GM12878 (cell line): Measurements from ENCODE around the gene RAC2. TPM values are rescaled to one million over a fixed set of nuclear protein-coding genes. Genes with fewer than 3 reads are reported as not detected.

Source experiments
- ATAC-seq: fragments of 200-7000 bp; cut with Tn5 transposase; 3 replicates; pipeline ENCODE4 v1.9.1; 2020; ENCODE audit warnings: mild to moderate bottlenecking, moderate library complexity
- BruUV-seq: library from RNA; stranded (reverse); fragments of 400-500 nt; replicated peaks from 2 replicates; lab custom pipeline; 2021; lab: Mats Ljungman, UMichigan
- CTCF ChIA-PET: fragments of 300-600 bp; sonication (Branson Sonifier 250); formaldehyde crosslinking; extraction: SDS; loops from one replicate; lab custom pipeline; 2021; ENCODE audit warnings: inconsistent platforms; lab: Yijun Ruan, JAX
- POLR2A ChIA-PET: fragments of 350-600 bp; formaldehyde crosslinking; extraction: SDS; loops from one replicate; lab custom pipeline; 2021; ENCODE audit warnings: inconsistent platforms; lab: Charles Lee
- RAD21 ChIA-PET: fragments of 300-600 bp; sonication (Branson Sonifier 250); formaldehyde crosslinking; loops from one replicate; lab custom pipeline; 2023; ENCODE audit warnings: antibody characterized with exemption; ENCODE audit not compliant: unreplicated experiment; lab: Charles Lee
- SMC1A ChIA-PET: fragments of 300-600 bp; sonication (Branson Sonifier 250); formaldehyde crosslinking; loops from one replicate; lab custom pipeline; 2023; ENCODE audit not compliant: unreplicated experiment, uncharacterized antibody; lab: Charles Lee
- DNase-seq: peaks from one replicate; pipeline ENCODE4 v3.0.0-alpha.2; 2011; ENCODE audit warnings: low read depth, low spot score
- FAIRE-seq: peaks from 3 replicates; lab custom pipeline; 2011; peaks lifted over from hg19 to GRCh38; lab: Jason Lieb, UNC
- H2AFZ ChIP-seq: 2 replicates; pipeline ENCODE4 v1.6.0; 2011; ENCODE audit warnings: low read depth, low read length, control low read depth; ENCODE audit not compliant: control insufficient read depth
- H3K27ac ChIP-seq: 2 replicates; pipeline ENCODE4 v1.5.1; 2011; ENCODE audit warnings: control low read depth; ENCODE audit not compliant: control insufficient read depth, insufficient read depth
- H3K27me3 ChIP-seq, 2 experiments: replicated peaks in 1 of 2; 2 replicates each; pipeline versions ENCODE4 v1.6.0 to v1.6.1; 2011; ENCODE audit warnings: low read length in 1 of 2; ENCODE audit not compliant: control insufficient read depth in 2 of 2, insufficient read depth in 2 of 2
- H3K36me3 ChIP-seq, 2 experiments: 2 replicates each; pipeline ENCODE4 v1.5.1; 2011; ENCODE audit warnings: low read length in 1 of 2; ENCODE audit not compliant: control insufficient read depth in 2 of 2, insufficient read depth in 2 of 2
- H3K4me1 ChIP-seq: 2 replicates; pipeline ENCODE4 v1.6.1; 2011; ENCODE audit warnings: mild to moderate bottlenecking, low read length, moderate library complexity, mixed read lengths; ENCODE audit not compliant: control insufficient read depth, insufficient read depth
- H3K4me2 ChIP-seq: 2 replicates; pipeline ENCODE4 v1.6.0; 2011; ENCODE audit warnings: control low read depth; ENCODE audit not compliant: control insufficient read depth, insufficient read depth
- H3K4me3 ChIP-seq: fragments of 200-600 bp; sonication (generic); 2 replicates; pipeline ENCODE4 v1.5.1; 2016
- H3K79me2 ChIP-seq: 2 replicates; pipeline ENCODE4 v1.6.0; 2011; ENCODE audit warnings: low read length; ENCODE audit not compliant: control insufficient read depth, insufficient read depth
- H3K9ac ChIP-seq: 2 replicates; pipeline ENCODE4 v1.8.0; 2011; ENCODE audit warnings: low read length, control low read depth, mixed read lengths; ENCODE audit not compliant: control insufficient read depth, insufficient read depth
- H3K9me3 ChIP-seq: replicated peaks from 3 replicates; pipeline ENCODE4 v1.5.1; 2011; ENCODE audit warnings: mild to moderate bottlenecking, low read length; ENCODE audit not compliant: control insufficient read depth, insufficient read depth
- H4K20me1 ChIP-seq: 2 replicates; pipeline ENCODE4 v1.6.0; 2011; ENCODE audit not compliant: control insufficient read depth, insufficient read depth
- BACH1 ChIP-seq: fragments of 450-650 bp; IDR thresholded peaks from 2 replicates; pipeline ENCODE4 v1.6.1; 2017; ENCODE audit warnings: mild to moderate bottlenecking, borderline replicate concordance
- EZH2 ChIP-seq: IDR thresholded peaks from 2 replicates; pipeline ENCODE4 v1.6.1; 2012; ENCODE audit warnings: low read depth, mild to moderate bottlenecking, control low read depth, inconsistent platforms, low read length, borderline replicate concordance; ENCODE audit not compliant: control insufficient read depth
- GATAD2B ChIP-seq: fragments of 450-650 bp; conservative IDR thresholded peaks from 2 replicates; pipeline ENCODE4 v1.6.1; 2017; ENCODE audit warnings: low read depth, mild to moderate bottlenecking, moderate library complexity
- JUNB ChIP-seq: IDR thresholded peaks from 2 replicates; pipeline ENCODE4 v1.6.1; 2016; ENCODE audit warnings: antibody characterized with exemption, mild to moderate bottlenecking
- MYC ChIP-seq: IDR thresholded peaks from 2 replicates; pipeline ENCODE4 v1.6.1; 2011; ENCODE audit warnings: mild to moderate bottlenecking, low read length, moderate library complexity, inconsistent platforms; ENCODE audit not compliant: insufficient read depth, insufficient replicate concordance, insufficient read length, severe bottlenecking
- RAD21 ChIP-seq: IDR thresholded peaks from 2 replicates; pipeline ENCODE4 v1.6.1; 2011; ENCODE audit warnings: mild to moderate bottlenecking, low read depth, low read length, moderate library complexity; ENCODE audit not compliant: insufficient read depth
- RB1 ChIP-seq: fragments of 450-650 bp; formaldehyde crosslinking; IDR thresholded peaks from 2 replicates; pipeline ENCODE4 v1.6.1; 2017; ENCODE audit warnings: mild to moderate bottlenecking, borderline replicate concordance
- SIN3A ChIP-seq: IDR thresholded peaks from 2 replicates; pipeline ENCODE4 v1.6.1; 2012; ENCODE audit warnings: low read depth, low read length, improper control_type of control experiment
- SP1 ChIP-seq: IDR thresholded peaks from one replicate; pipeline ENCODE4 v1.6.1; 2011; ENCODE audit warnings: low read depth, low read length
- SUPT20H ChIP-seq: IDR thresholded peaks from 2 replicates; pipeline ENCODE4 v1.6.1; 2011; ENCODE audit warnings: low read depth, mild to moderate bottlenecking, low read length, moderate library complexity, borderline replicate concordance; ENCODE audit not compliant: control insufficient read depth
- TCF3 ChIP-seq: IDR thresholded peaks from 2 replicates; pipeline ENCODE4 v1.6.1; 2012; ENCODE audit warnings: low read depth, mild to moderate bottlenecking, low read length, borderline replicate concordance; ENCODE audit not compliant: insufficient read depth
- ZNF207 ChIP-seq: fragments of 450-650 bp; IDR thresholded peaks from 2 replicates; pipeline ENCODE4 v1.6.1; 2014; ENCODE audit warnings: antibody characterized with exemption, mild to moderate bottlenecking, borderline replicate concordance
- ZNF274 ChIP-seq: IDR thresholded peaks from one replicate; pipeline ENCODE4 v1.8.0; 2011; ENCODE audit not compliant: insufficient read length, insufficient read depth
- ZNF622 ChIP-seq: fragments of 450-650 bp; IDR thresholded peaks from 2 replicates; pipeline ENCODE4 v1.6.1; 2017; ENCODE audit warnings: mild to moderate bottlenecking, inconsistent platforms
- WGBS: methylation state at CpG from one replicate; pipeline ENCODE4 v1.1.6; 2016; ENCODE audit warnings: low lambda C conversion rate; ENCODE audit not compliant: insufficient replicate concordance, insufficient coverage; ENCODE audit errors: missing lambda C conversion rate; 5-methylcytosine and 5-hydroxymethylcytosine counted together
- in situ Hi-C: fragments of 300-500 bp; cut with MboI; formaldehyde crosslinking; loops from 9 replicates; pipeline ENCODE4 v1.14.3; 2018; ENCODE audit warnings: mixed read lengths
- intact Hi-C: fragments of 100-400 bp; cut with micrococcal nuclease; formaldehyde crosslinking; loops from one replicate; pipeline ENCODE4 v1.14.2; 2022; ENCODE audit not compliant: unreplicated experiment
- polyA plus RNA-seq, 11 experiments: library from polyadenylated mRNA; depleted of rRNA in 4 of 11; unstranded in 6 of 11; stranded (reverse) in 5 of 11; fragments of >200 nt; fragmentation: Nextera tagmentation in 4 of 11; fragmentation: Illumina TruSeq in 1 of 11; extraction: Ambion mirVana in 4 of 11; extraction: Trizol in 1 of 11; gene quantifications; 1 replicate in 1 of 11; 2 replicates in 10 of 11; pipeline versions ENCODE4 v1.2.1 to v1.2.3, GENCODE V29; 2011 to 2016; ENCODE audit warnings: inconsistent platforms in 2 of 11, missing spikeins in 2 of 11, low read depth in 1 of 11
- total RNA-seq, 4 experiments: library from RNA; depleted of rRNA in 3 of 4; stranded (reverse); fragments of >200 nt in 3 of 4; fragmentation: Illumina TruSeq in 1 of 4; extraction: Trizol in 1 of 4; gene quantifications; 2 replicates each; pipeline versions ENCODE4 v1.2.1 to v1.2.3, GENCODE V29; 2013 to 2021
- TF ChIP-seq, protein P1 (sequence below): fragments of 450-650 bp; IDR thresholded peaks from 2 replicates; pipeline ENCODE4 v1.6.1; 2017; ENCODE audit warnings: borderline replicate concordance
- TF ChIP-seq, protein P2 (sequence below): fragments of 450-650 bp; IDR thresholded peaks from 2 replicates; pipeline ENCODE4 v1.6.1; 2014; ENCODE audit warnings: mild to moderate bottlenecking
- TF ChIP-seq, protein P3 (sequence below): fragments of 150-350 bp; IDR thresholded peaks from 2 replicates; pipeline ENCODE4 v1.6.1; 2016; ENCODE audit warnings: low read depth, low read length
- TF ChIP-seq, protein P4 (sequence below): IDR thresholded peaks from 2 replicates; pipeline ENCODE4 v1.6.1; 2011; ENCODE audit warnings: low read depth, mild to moderate bottlenecking, low read length, moderate library complexity, borderline replicate concordance; ENCODE audit errors: extremely low read depth

The RAC2 gene
- total and polyA plus RNA-seq, 10 of the 15 experiments (the other 5 are each of a cell fraction or from before 2014, with no cell fraction given): 102 to 386 (median 304) TPM

DNA sequence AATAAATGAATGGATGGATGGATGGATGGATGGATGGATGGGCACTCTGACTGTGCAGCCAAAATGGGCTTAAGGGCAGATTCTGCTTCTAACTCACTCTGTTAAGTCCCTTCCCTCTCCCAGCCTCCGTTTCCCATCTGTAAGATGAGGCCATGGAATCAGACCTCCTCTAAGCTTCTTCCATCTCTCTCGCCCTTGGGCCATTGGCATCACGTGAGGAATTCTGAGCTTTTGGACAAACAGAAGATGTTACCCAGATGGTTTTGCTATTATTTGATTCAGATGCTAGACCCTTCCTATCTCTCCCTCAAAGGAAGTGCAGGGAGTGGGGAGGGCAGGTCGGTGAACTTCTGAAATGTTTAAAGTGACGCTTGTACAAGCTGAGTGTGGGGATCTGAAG, 34.2 kb upstream of the RAC2 start (continued):
- TF ChIP-seq, protein P1, sequence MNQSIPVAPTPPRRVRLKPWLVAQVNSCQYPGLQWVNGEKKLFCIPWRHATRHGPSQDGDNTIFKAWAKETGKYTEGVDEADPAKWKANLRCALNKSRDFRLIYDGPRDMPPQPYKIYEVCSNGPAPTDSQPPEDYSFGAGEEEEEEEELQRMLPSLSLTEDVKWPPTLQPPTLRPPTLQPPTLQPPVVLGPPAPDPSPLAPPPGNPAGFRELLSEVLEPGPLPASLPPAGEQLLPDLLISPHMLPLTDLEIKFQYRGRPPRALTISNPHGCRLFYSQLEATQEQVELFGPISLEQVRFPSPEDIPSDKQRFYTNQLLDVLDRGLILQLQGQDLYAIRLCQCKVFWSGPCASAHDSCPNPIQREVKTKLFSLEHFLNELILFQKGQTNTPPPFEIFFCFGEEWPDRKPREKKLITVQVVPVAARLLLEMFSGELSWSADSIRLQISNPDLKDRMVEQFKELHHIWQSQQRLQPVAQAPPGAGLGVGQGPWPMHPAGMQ: no peak
- no peak for TF ChIP-seq JUNB
- TF ChIP-seq ZNF207: no peak
- no peak for TF ChIP-seq ZNF622

GRCh38 chr22:37277384-37277783, 33.3 kb upstream of the RAC2 start:
- WGBS: 95% methylated on average over 11 of the region's 11 CpGs
- no TSS peak for BruUV-seq
- Histone ChIP-seq H3K27ac (no peak overlapping the region), H3K4me1 (peaks cover 32% of the 10 kb centered on the region), H3K27me3 (no peaks in the 10 kb centered on the region), H4K20me1 (no peaks in the 10 kb centered on the region), H2AFZ (no peak overlapping the region), H3K4me2 (no peak overlapping the region), H3K9me3 (no peaks in the 10 kb centered on the region), H3K4me3 (no peak overlapping the region), H3K36me3 (no peaks in the 10 kb centered on the region), H3K79me2 (peaks cover under 1% of the 10 kb centered on the region), H3K9ac (no peak overlapping the region)
- SMC1A ChIA-PET: no interaction called here
- ATAC-seq: no peak
- POLR2A ChIA-PET: interaction anchor here (1.0 kb wide), 1 partner anchor 33 kb away, joined by 4 read pairs; no protein-coding TSS in a partner anchor
- no peak for DNase-seq
- no peak for FAIRE-seq
- RAD21 ChIA-PET: no interaction called here
- CTCF ChIA-PET: interaction anchor here (0.6 to 11.1 kb wide), 6 partner anchors 7 to 161 kb away, joined by 3 to 124 read pairs (median 4); no protein-coding TSS in a partner anchor
- intact Hi-C loops: no loop called here
- in situ Hi-C loops: no loop called here
- no peak for TF ChIP-seq EZH2
- TF ChIP-seq, protein P2, sequence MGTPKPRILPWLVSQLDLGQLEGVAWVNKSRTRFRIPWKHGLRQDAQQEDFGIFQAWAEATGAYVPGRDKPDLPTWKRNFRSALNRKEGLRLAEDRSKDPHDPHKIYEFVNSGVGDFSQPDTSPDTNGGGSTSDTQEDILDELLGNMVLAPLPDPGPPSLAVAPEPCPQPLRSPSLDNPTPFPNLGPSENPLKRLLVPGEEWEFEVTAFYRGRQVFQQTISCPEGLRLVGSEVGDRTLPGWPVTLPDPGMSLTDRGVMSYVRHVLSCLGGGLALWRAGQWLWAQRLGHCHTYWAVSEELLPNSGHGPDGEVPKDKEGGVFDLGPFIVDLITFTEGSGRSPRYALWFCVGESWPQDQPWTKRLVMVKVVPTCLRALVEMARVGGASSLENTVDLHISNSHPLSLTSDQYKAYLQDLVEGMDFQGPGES: no peak
- TF ChIP-seq SUPT20H: no peak
- TF ChIP-seq, protein P3, sequence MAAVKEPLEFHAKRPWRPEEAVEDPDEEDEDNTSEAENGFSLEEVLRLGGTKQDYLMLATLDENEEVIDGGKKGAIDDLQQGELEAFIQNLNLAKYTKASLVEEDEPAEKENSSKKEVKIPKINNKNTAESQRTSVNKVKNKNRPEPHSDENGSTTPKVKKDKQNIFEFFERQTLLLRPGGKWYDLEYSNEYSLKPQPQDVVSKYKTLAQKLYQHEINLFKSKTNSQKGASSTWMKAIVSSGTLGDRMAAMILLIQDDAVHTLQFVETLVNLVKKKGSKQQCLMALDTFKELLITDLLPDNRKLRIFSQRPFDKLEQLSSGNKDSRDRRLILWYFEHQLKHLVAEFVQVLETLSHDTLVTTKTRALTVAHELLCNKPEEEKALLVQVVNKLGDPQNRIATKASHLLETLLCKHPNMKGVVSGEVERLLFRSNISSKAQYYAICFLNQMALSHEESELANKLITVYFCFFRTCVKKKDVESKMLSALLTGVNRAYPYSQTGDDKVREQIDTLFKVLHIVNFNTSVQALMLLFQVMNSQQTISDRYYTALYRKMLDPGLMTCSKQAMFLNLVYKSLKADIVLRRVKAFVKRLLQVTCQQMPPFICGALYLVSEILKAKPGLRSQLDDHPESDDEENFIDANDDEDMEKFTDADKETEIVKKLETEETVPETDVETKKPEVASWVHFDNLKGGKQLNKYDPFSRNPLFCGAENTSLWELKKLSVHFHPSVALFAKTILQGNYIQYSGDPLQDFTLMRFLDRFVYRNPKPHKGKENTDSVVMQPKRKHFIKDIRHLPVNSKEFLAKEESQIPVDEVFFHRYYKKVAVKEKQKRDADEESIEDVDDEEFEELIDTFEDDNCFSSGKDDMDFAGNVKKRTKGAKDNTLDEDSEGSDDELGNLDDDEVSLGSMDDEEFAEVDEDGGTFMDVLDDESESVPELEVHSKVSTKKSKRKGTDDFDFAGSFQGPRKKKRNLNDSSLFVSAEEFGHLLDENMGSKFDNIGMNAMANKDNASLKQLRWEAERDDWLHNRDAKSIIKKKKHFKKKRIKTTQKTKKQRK: no peak
- no peak for TF ChIP-seq RB1
- TF ChIP-seq, protein P4, sequence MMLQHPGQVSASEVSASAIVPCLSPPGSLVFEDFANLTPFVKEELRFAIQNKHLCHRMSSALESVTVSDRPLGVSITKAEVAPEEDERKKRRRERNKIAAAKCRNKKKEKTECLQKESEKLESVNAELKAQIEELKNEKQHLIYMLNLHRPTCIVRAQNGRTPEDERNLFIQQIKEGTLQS: no peak
- TF ChIP-seq GATAD2B: no peak
- no peak for TF ChIP-seq MYC
- TF ChIP-seq ZNF274: no peak
- no peak for TF ChIP-seq SIN3A
- no peak for TF ChIP-seq BACH1
- no peak for TF ChIP-seq SP1
- no peak for TF ChIP-seq RAD21
- no peak for TF ChIP-seq TCF3
